HS-5 (cell line): Measurements from ENCODE around the gene SLC38A7.

Experiments used
- DNase-seq: peaks from one replicate; pipeline ENCODE4 v3.0.0-alpha.2; 2012; ENCODE audit warnings: low read depth

SLC38A7 gene

DNA sequence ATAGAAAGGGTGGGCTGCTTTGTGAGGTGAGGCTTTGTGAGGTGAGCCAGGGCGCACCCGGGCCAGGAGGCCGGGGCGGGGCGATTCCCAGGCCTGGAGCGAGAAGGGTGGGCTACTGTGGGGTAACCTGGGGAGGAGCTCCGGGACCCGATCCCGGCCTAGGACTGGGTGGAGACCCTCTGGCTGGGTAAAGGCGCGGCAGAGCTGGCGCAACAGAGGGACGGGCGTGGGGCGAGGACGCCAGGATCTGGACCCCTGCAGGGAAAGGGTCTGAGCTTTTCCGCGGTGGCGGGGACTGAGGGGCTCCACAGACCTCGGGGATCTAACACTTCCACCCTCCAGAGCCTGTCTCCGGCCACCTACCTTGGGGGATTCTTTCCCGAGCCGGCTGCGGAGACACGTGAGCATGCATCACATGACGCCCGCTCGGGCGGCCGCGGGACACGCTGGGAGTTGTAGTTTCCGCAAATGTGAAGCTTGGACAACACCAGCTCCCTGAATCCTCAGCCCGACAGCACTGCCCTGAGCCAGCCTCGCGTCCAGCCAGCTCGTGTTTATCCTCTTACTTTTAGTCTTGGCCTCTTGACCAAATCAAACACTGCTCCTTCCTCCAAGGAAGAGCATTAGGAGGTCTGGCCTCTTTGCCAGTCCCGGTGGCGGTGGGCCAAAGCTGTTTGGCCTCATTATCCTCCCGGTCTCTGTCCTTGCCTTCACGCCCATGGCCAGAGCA, at the start of gene SLC38A7:
Gene SLC38A7, minus strand, starts transcription at position 417 of the 730 bp plus-strand sequence. CDS start 4,644 bp downstream, outside the sequence.
- DNase-seq, result peak; percentile 45

- DNase-seq, result peak; percentile 52
Observed at GRCh38 chr16:58733671-58734458, 49.3 kb upstream of the SLC38A7 start, which contains the start of gene GOT2. TSS of gene GOT2 (minus strand) at chr16:58734316. CDS start at chr16:58734228, 88 bp downstream.

- no peak for DNase-seq
Observed at GRCh38 chr16:58733248-58733670, 48.7 kb upstream of the SLC38A7 start.

- DNase-seq, result no peak
Observed at GRCh38 chr16:58732545-58733247, 48.1 kb upstream of the SLC38A7 start.

- no peak for DNase-seq
Observed at GRCh38 chr16:58730724-58731370, 46.3 kb upstream of the SLC38A7 start.

GRCh38 chr16:58727796-58728568, 43.4 kb upstream of the SLC38A7 start:
- no peak for DNase-seq

DNA sequence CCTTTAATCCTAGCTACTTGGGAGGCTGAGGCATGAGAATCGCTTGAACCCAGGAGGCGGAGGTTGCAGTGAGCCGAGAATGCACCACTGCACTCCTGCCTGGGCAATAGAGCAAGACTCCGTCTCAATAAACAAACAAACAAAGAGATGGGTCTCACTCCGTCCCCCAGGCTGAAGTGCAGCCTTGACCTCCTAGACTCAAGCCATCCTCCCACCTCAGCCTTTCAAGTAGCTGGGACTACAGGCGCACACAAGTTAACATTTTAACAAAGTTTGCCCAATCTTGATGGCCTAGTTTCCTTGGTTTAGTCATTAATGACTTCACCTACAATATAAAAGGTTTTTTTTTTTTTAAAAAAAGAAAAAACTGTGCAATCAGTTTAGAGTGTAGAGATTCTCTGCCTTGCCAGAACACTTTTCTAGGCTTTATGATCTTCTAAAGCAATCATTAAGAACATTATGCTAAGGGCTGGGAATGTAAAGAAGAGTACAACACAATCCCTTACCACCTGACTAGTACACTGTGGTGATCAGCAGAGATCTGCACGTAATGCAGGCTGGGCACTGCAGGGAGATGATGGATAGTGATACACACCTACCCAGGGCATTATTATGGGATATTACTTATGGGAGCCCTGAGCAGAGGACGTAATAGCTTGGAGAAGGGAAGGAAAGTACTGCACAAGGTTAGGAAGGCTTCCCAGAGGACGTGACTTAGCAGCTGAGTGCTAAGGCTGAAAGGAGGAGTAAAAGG, 42.6 kb upstream of the SLC38A7 start:
- DNase-seq, result no peak

GRCh38 chr16:58723109-58723508, 38.5 kb upstream of the SLC38A7 start:
- DNase-seq, result no peak

- no peak for DNase-seq
Observed at GRCh38 chr16:58717994-58718393, 33.4 kb upstream of the SLC38A7 start.

DNA sequence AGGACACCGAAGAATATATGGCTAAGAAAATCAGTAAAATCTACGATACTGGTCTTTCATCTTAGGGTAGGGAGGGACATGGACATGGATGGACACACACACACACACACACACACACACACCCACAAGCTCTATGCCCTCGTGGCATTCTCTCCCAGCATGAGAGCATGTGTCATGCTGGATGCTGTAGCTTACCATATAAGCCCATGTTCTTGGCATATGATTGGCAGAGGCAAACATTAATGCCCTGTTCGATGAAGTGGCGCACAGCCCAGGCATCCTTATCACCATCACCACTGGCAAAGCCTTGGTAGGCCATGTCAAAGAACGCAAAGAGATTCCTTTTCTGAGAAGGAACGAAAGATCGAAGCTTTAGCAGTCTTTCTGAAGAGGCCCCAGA, 31.9 kb upstream of the SLC38A7 start:
- no peak for DNase-seq

DNA sequence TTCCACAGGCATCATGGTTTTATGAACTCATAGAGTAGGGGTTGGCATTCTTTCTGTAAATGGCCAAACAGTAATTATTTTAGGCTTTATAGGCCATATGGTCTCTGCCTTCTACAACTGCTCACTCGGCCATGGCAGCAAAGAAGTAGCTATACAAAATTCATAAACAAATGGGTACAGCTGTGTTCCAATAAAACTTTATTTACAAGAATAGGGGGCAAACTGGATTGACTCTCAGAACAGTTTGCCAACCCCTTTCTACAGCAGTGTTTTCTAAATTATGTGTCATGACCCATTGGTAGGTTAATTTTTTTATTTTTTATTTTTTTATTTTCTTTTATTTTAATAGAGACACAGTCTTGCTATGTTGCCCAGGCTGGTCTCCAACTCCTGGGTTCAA, 29.2 kb upstream of the SLC38A7 start:
- no peak for DNase-seq

GRCh38 chr16:58709333-58709732, 24.8 kb upstream of the SLC38A7 start:
- no peak for DNase-seq

- DNase-seq, result no peak
Observed at GRCh38 chr16:58699151-58699550, 14.6 kb upstream of the SLC38A7 start.

GRCh38 chr16:58695368-58695767, 10.8 kb upstream of the SLC38A7 start:
- no peak for DNase-seq

- no peak for DNase-seq
Observed at GRCh38 chr16:58692450-58692849, 7.9 kb upstream of the SLC38A7 start.

GRCh38 chr16:58686985-58687706, 2.6 kb upstream of the SLC38A7 start:
- peak; percentile 35 for DNase-seq

- DNase-seq, result no peak
Observed at GRCh38 chr16:58685084-58685449, 497 bp upstream of the SLC38A7 start.

DNA sequence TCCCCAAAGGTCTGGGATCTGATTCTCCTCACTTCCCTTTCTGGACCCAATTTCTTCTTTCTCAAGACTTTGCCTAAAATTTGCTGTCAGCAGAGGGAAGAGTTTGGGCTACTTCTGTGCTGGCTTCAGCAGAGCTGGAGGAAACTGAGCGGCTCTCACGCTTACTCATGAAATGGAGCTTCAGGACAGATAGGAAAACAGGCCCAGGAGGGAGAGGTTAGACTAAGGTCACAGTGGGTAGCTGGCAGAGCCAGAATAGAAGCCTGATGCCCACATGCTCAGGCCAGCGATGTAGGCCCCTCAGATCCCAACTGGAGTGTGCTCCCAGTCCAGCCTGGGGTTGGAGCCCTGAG, 593 bp downstream of the SLC38A7 start:
- DNase-seq, result no peak

- no peak for DNase-seq
Observed at GRCh38 chr16:58679763-58680162, 4.8 kb downstream of the SLC38A7 start.

- no peak for DNase-seq
Observed at GRCh38 chr16:58678716-58679115, 5.9 kb downstream of the SLC38A7 start.
